ENCODE results near the gene CD99L2. TPM values are rescaled to one million over a fixed set of nuclear protein-coding genes. Genes with fewer than 3 reads are reported as not detected.

CD99L2 gene
- total and polyA plus RNA-seq, 8 donors, result 35.0 to 45.6 (median 41.0) TPM

DNA sequence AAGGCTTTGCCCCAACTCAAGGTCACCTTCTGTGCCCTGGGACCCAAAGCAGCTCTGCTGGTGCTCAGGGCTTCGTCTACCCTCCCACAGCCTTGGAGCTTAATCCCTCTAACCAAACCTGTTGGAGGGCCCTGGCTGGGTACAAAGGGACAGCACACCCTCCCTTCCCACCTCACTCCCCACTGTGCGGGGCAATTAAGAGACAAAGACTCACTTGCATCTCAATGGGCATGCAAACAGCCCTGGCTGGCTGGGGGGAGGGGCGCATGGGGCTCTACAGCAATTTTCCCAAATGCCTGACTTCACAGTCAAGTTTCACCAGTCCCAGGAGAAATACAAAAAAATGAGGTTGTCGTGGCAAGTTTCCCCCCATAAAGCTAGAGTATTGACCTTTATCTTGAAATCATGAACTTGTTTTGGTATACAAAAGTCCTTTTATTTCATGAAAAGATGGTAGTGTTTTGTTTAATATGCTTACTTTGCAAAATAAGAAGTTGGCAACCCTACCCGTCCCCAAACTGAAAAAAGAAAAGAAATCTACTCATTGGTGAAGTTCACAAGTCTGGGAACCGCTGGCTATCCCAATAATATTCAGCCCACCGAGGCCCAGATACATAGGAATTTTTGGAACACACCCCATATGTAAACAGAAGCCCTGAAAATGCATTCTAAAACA is 4.1 kb upstream of the CD99L2 start:
- TF ChIP-seq, protein P1, sequence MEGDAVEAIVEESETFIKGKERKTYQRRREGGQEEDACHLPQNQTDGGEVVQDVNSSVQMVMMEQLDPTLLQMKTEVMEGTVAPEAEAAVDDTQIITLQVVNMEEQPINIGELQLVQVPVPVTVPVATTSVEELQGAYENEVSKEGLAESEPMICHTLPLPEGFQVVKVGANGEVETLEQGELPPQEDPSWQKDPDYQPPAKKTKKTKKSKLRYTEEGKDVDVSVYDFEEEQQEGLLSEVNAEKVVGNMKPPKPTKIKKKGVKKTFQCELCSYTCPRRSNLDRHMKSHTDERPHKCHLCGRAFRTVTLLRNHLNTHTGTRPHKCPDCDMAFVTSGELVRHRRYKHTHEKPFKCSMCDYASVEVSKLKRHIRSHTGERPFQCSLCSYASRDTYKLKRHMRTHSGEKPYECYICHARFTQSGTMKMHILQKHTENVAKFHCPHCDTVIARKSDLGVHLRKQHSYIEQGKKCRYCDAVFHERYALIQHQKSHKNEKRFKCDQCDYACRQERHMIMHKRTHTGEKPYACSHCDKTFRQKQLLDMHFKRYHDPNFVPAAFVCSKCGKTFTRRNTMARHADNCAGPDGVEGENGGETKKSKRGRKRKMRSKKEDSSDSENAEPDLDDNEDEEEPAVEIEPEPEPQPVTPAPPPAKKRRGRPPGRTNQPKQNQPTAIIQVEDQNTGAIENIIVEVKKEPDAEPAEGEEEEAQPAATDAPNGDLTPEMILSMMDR (IDR thresholded peaks at IDR 0.05), result no peak
- no peak for ATAC-seq
- Histone ChIP-seq H3K36me3 (no peaks in the 10 kb centered on the region), H3K4me3 (no peak overlapping the region), H3K4me1 (no peaks in the 10 kb centered on the region), H3K27ac (no peak overlapping the region), H3K9me3 (no peaks in the 10 kb centered on the region), H3K27me3 (no peaks in the 10 kb centered on the region)
- DNase-seq, result peak in 1 of 4 donors; percentile 1
- intact Hi-C loops (cut with DNase I), result no loop called here

DNA sequence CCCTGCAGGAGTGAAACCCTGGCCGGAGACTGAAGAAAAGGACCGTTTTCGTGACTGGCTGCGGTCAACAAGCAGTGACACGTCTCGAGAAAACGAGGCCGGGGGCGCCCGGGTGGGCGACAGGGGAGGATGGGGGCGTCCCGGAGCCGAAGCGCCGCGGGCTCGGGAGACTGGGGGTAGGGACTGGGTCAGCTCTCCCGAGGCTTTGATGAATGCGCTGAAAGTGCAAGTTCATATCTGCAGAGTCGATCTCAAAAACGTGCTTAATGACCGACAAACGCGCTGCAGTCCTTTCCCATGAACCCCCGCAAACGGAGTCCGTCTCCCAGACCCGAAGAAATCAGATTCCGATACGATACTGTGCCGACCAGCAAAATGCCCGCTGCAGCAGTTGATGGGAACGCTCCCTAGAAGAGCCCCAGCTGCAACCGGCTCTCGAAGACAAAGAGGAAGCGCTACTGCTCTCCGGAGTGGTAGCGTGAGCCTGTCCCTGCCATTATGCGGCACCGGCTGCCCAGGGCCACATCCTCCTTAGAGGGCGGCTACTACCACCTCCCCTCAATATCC is 806 bp upstream of the CD99L2 start:
- Histone ChIP-seq H3K4me3 (peak overlapping the region; percentile 39 to 57), H3K36me3 (no peaks in the 10 kb centered on the region), H3K27ac (peak overlapping the region; percentile 67 to 78), H3K4me1 (no peaks in the 10 kb centered on the region), H3K27me3 (no peaks in the 10 kb centered on the region), H3K9me3 (no peaks in the 10 kb centered on the region)
- DNase-seq (peak; percentile 18 to 83 (median 36)), ATAC-seq (peak; percentile 60)
- TF ChIP-seq, protein P1 (IDR thresholded peaks at IDR 0.05), result no peak
- intact Hi-C loops (cut with DNase I), result no loop called here

DNA sequence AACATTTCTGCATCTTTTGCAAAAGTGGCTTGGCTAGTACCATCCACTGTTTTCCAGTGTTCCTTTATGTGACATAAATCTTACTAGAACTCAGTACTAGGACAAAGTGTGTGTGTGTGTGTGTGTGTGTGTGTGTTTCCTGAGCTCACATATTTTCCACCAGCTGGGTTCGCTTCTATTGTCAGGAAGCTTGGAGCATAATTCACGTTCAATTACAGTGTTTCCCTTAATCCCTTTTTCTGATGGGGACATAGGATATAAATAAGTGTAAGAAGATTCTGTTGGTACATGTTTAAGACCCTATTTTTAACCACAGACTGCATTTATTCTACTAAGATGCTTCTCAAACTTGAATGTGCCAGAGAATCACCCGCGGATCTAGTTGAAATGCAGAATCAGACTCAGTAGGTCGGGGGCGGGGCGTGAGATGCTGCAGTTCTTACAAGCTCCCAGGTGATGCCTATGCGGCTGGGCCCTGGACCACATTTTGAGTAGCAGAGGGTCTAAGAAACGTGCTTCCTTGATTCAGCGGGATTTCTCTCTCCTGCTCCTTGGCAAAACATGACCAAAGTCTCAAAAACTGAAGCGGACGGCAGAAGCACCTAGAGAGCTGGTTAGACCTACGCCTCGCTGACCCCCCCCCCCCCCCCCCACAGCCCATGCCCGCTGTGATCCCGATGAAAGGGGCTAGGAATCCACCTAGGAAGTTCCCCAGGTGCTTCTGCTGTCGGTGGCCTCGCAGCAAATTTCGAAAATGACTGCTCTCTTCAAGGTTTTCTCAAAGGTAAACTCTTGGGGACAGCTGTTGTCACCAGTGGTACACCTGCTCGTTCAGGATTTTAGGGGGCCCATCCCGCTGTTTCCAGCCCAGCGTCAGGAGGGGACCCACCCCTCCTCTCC is 797 bp downstream of the CD99L2 start:
- no peaks in the 10 kb centered on the region for H3K9me3 ChIP-seq
- ATAC-seq, result no peak
- TF ChIP-seq, protein P1 (IDR thresholded peaks at IDR 0.05), result no peak
- no peaks in the 10 kb centered on the region for H3K27me3 ChIP-seq
- no peaks in the 10 kb centered on the region for H3K4me1 ChIP-seq
- H3K36me3 ChIP-seq, result no peaks in the 10 kb centered on the region
- peak in 3 of 4 donors; percentile 1 to 60 (median 7) for DNase-seq
- intact Hi-C loops (cut with DNase I), result no loop called here
- peak overlapping the region; percentile 59 to 78 for H3K27ac ChIP-seq
- H3K4me3 ChIP-seq, result peak overlapping the region; percentile 41 to 57

- DNase-seq, result no peak
- no peak overlapping the region for H3K4me3 ChIP-seq
- no peaks in the 10 kb centered on the region for H3K36me3 ChIP-seq
- H3K27me3 ChIP-seq, result no peaks in the 10 kb centered on the region
- ATAC-seq, result no peak
- H3K27ac ChIP-seq, result no peak overlapping the region
- intact Hi-C loops (cut with DNase I), result no loop called here
- H3K9me3 ChIP-seq, result no peaks in the 10 kb centered on the region
- TF ChIP-seq, protein P1 (IDR thresholded peaks at IDR 0.05), result no peak
- no peaks in the 10 kb centered on the region for H3K4me1 ChIP-seq
Observed at GRCh38 chrX:150896632-150897031, 1.8 kb downstream of the CD99L2 start.

DNA sequence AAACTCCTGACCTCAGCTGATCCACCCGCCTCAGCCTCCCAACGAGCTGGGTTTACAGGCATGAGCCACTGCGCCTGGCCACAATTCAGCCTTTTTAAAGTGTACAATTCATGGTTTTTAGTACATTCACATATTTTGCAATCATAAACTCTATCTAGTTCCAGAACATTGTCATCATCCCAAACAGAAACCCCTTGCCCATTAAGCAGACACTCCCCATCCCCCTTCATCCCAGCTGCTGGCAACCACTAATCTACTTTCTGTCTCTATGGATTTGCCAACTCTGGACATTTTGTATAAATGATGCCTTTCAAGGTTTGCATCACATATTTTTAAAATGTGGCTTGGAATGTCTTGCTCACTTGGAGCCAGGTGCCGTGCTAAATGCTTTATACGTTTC is 4.5 kb downstream of the CD99L2 start:
- H3K4me1 ChIP-seq, result no peaks in the 10 kb centered on the region
- no peaks in the 10 kb centered on the region for H3K36me3 ChIP-seq
- no peak for DNase-seq

More for the DNA sequence above, 4.5 kb downstream of the CD99L2 start:
- Histone ChIP-seq H3K9me3 (no peaks in the 10 kb centered on the region), H3K27me3 (no peaks in the 10 kb centered on the region), H3K4me3 (no peak overlapping the region), H3K27ac (no peak overlapping the region)
- no peak for ATAC-seq
- intact Hi-C loops (cut with DNase I), result no loop called here
- TF ChIP-seq, protein P1 (IDR thresholded peaks at IDR 0.05), result no peak

All from left lung (tissue), 10 donors.